GM20000 (cell line): ENCODE results near the gene CELA2B.
"Not testable (repeated sequence)": the region's sequence is repeated elsewhere in the genome, so short reads cannot be mapped to it uniquely, and the experiment has no call there.

Source experiments
- DNase-seq: peaks from one replicate; pipeline ENCODE4 v3.0.0; 2012; ENCODE audit warnings: low spot score
- TF ChIP-seq, protein P1 (sequence below): IDR thresholded peaks from 2 replicates; pipeline ENCODE4 v1.5.1; 2012; ENCODE audit warnings: mild to moderate bottlenecking, control low read depth; ENCODE audit errors: extremely low read depth, missing control alignments

CELA2B gene

DNA sequence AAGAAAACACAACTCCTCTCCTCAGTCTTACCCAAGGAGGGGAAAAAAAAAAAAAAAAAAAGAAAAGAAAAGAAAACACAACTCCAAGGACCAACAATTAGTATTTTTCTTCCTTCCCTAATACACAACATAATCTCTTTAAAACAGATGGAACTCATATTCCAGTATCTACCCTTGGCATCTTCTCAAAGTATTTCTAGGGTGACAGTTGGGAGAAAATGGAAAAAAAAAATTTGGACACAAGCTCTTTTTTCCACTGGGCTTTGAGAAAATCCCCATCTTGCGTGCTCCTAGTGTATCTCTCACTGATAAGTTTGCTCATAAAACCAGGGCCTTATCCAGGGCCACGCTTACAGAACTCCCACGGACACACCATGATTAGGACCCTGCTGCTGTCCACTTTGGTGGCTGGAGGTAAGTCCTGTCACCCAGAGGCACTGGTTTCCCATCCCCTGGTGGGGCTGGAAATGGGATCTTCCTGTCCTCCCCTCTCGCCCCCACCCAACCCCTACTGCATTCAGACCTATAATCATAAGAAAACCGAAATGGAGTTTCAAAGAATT is at the start of gene CELA2B:
Gene CELA2B (plus strand): TSS at position 353 of the 563 bp plus-strand sequence. CDS start 22 bp downstream, at position 375.
- DNase-seq: no peak
- TF ChIP-seq, protein P1, sequence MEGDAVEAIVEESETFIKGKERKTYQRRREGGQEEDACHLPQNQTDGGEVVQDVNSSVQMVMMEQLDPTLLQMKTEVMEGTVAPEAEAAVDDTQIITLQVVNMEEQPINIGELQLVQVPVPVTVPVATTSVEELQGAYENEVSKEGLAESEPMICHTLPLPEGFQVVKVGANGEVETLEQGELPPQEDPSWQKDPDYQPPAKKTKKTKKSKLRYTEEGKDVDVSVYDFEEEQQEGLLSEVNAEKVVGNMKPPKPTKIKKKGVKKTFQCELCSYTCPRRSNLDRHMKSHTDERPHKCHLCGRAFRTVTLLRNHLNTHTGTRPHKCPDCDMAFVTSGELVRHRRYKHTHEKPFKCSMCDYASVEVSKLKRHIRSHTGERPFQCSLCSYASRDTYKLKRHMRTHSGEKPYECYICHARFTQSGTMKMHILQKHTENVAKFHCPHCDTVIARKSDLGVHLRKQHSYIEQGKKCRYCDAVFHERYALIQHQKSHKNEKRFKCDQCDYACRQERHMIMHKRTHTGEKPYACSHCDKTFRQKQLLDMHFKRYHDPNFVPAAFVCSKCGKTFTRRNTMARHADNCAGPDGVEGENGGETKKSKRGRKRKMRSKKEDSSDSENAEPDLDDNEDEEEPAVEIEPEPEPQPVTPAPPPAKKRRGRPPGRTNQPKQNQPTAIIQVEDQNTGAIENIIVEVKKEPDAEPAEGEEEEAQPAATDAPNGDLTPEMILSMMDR: no peak

DNA sequence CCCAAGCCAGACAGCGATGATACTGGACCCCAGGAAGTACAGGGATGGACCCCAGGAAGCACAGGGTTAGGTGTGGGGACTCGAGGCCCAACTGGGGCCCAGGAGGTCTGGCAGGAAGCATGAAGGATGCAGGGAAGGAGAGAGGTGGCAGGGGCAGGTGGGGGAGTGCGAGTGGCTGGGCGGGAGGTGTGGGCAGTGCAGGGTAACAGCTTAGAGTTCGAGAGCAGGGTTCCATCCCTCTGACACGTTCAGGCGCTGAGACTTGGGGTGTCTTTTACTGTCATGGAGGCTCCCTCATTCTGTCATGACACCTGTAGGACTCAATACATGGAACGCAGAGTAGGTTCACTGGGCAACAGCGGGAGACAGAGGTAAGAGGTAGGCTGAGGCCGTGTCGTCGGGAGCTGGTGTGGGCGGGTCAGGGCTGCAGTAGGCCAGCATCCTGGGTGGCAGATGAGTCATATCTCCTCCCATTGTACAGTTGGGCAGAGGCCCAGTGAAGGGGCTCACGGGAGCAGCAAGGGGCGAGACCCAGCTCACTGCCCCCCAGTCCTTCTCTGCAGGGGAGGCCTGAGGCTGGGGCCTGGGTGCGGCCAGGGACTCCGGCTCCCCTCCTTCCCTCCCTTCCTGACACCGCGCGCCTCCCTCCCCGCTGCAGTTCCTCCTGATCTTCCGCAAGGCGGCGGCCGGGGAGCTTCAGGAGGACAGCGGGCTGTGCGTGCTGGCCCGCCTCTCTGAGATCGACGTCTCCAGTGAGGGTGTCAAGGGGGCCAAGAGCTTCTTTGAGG is 49.2 kb upstream of the CELA2B start:
- DNase-seq: no peak
- TF ChIP-seq, protein P1: no peak

DNA sequence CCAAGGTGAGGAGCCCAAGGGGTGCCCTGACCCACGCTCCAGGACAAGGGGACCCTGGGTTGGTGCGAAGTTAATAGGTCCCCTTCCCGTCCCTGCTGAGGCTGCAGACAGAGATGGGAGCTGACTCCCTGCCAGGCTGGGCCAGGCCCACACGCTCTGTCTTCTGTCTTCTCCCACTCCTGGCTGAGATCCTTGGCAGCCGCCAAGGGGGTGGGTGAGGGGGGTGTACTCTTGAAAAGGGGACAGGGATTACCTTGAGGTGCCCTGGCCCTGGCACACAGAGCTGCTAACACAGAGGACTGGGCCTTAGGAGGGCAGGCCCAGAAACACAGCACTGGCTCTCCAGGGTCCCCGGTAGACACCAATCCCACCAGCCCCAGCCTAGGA is 48.6 kb upstream of the CELA2B start:
- DNase-seq: no peak
- TF ChIP-seq, protein P1: no peak

DNA sequence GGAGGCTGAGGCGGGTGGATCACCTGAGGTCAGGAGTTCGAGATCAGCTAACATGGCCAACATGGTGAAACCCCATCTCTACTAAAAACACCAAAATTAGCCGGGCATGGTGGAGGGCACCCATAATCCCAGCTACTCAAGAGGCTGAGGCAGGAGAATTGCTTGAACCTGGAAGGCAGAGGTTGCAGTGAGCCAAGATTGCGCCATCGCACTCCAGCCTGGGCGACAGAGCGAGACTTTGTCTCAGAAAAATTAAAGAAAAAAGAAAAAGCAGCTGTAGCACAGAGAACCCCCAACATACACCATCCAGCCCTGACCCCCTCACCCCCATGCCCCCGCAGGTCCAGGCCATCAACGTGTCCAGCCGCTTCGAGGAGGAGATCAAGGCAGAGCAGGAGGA is 47.7 kb upstream of the CELA2B start:
- DNase-seq: not testable (repeated sequence)

DNA sequence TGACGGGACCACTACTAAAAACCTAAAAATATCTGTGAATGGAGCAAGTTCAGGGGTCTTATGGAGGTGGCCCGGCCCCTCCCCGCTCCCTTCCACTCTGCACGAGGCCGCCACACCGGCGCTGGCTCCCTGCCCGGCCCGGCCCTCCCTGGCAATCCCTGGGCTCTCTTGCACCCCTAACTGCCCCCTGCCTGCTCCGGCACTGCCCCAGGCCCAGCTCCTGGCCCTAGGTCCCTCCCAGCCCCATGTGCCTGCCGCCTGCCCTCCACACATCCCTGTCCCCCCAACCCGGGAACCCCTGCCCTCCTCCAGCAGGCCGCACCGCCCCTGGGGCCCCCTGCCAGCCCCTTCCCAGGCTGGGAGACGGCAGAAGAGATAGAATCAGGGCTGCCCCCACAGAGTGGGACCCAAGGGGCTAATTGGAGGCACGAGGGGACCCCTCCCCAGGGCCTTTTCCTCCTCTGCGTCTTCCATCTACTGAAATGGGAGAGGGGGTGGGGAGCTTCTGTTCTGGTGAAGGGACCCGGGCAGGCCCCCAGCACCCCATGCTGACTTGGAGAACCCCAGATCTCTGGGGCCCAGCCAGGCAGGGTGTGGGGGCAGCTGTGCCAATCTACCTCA is 47.0 kb upstream of the CELA2B start:
- DNase-seq: no peak
- TF ChIP-seq, protein P1: no peak

DNA sequence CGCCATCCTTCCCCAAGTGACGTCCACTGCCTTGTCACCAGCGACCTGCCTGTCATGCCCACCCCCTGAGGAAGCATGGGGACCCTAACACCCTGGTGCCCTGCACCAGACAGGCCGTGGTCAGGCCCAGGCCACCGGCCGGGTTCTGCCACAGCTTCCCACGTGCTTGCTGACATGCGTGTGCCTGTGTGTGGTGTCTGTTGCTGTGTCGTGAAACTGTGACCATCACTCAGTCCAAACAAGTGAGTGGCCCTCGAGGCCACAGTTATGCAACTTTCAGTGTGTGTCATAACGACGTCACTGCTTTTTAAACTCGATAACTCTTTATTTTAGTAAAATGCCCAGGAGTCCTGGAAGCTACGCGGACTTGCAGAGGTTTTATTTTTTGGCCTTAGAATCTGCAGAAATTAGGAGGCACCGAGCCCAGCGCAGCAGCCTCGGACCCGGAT is 46.2 kb upstream of the CELA2B start:
- no peak for DNase-seq
- TF ChIP-seq, protein P1: no peak

DNA sequence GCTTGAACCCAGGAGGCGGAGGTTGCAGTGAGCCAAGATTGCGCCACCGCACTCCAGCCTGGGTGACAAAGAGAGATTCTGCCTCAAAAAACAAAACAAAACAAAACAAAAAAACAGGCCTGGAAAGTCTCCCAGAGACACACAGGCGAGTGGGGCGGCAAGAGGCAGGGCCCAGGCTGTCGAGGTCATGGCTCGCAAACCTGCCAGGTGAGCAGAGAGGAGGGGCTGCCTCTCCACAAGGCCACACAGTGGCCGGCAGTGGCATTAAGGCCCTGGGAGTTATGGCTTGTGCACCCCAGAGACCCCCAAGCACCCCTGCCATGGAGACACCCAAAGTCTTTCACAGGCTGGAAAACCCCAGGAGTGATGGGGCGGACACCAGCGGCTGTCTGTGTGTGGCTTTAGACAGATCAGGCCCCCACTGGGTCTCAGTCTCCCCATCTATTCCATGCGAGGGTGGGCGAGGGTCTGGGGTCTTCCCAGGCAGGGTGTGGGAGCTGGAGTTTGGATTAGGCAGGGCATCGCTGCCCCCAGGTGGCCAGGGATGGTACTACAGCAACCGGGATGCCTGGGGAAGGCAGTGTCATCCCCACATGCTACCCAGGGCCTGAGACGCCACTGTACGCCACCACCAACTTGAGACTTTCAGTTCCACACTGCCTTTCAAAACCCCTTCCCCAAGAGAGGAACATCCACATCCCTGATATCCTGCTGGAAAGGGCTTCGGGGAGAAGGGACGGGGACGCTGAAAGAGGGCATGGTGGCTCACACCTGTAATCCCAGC is 44.9 kb upstream of the CELA2B start:
- TF ChIP-seq, protein P1: peak; percentile 97
- peak; percentile 89 for DNase-seq
